Activated T-cell treated with anti-CD3 and anti-CD28 coated beads, Interleukin-2, amount 50 U/mL, for 24 hours (primary cell): ENCODE results near the gene MESP1.
A peak's percentile ranks its signal among the peaks of the same experiment; 100 is the strongest.

ENCODE experiments used
- DNase-seq: peaks from one replicate; pipeline ENCODE4 v3.0.0-alpha.2; 2020
- H3K27ac Mint-ChIP-seq: 2 replicates; pipeline ENCODE4 v1.8.0; 2020; ENCODE audit warnings: mild to moderate bottlenecking, mixed read lengths
- H3K27me3 Mint-ChIP-seq: 2 replicates; pipeline ENCODE4 v1.8.0; 2020; ENCODE audit warnings: mixed read lengths
- H3K36me3 Mint-ChIP-seq: 2 replicates; pipeline ENCODE4 v1.8.0; 2020; ENCODE audit warnings: low read depth, mixed read lengths
- H3K4me1 Mint-ChIP-seq: 2 replicates; pipeline ENCODE4 v1.8.0; 2020; ENCODE audit warnings: low read depth, mixed read lengths
- H3K4me3 Mint-ChIP-seq: 2 replicates; pipeline ENCODE4 v1.8.0; 2020; ENCODE audit warnings: mild to moderate bottlenecking, moderate library complexity, mixed read lengths
- H3K9me3 Mint-ChIP-seq: 2 replicates; pipeline ENCODE4 v1.8.0; 2020; ENCODE audit warnings: mixed read lengths

Gene MESP1

GRCh38 chr15:89755701-89756100 lies 4.7 kb upstream of the MESP1 start:
- DNase-seq, result no peak
- Mint-ChIP-seq H3K27me3 (peaks cover 11% of the 10 kb centered on the region), H3K36me3 (no peaks in the 10 kb centered on the region), H3K4me1 (no peaks in the 10 kb centered on the region), H3K27ac (no peak overlapping the region), H3K4me3 (no peak overlapping the region), H3K9me3 (no peaks in the 10 kb centered on the region)

GRCh38 chr15:89754361-89755154 lies 3.5 kb upstream of the MESP1 start:
- peaks cover 5% of the 10 kb centered on the region for H3K4me1 Mint-ChIP-seq
- no peak overlapping the region for H3K4me3 Mint-ChIP-seq
- no peak for DNase-seq
- H3K27ac Mint-ChIP-seq, result no peak overlapping the region
- H3K9me3 Mint-ChIP-seq, result no peaks in the 10 kb centered on the region
- H3K36me3 Mint-ChIP-seq, result no peaks in the 10 kb centered on the region
- peaks cover 14% of the 10 kb centered on the region for H3K27me3 Mint-ChIP-seq

GRCh38 chr15:89753855-89754254 lies 2.8 kb upstream of the MESP1 start:
- DNase-seq, result no peak
- Mint-ChIP-seq H3K27ac (no peak overlapping the region), H3K27me3 (peaks cover 17% of the 10 kb centered on the region), H3K9me3 (no peaks in the 10 kb centered on the region), H3K4me1 (peaks cover 7% of the 10 kb centered on the region), H3K4me3 (no peak overlapping the region), H3K36me3 (no peaks in the 10 kb centered on the region)

GRCh38 chr15:89751748-89752147 lies 699 bp upstream of the MESP1 start:
- H3K4me3 Mint-ChIP-seq, result no peak overlapping the region
- no peak overlapping the region for H3K27ac Mint-ChIP-seq
- no peaks in the 10 kb centered on the region for H3K9me3 Mint-ChIP-seq
- peaks cover 7% of the 10 kb centered on the region for H3K4me1 Mint-ChIP-seq
- DNase-seq, result no peak
- H3K36me3 Mint-ChIP-seq, result no peaks in the 10 kb centered on the region
- peaks cover 17% of the 10 kb centered on the region for H3K27me3 Mint-ChIP-seq

DNA sequence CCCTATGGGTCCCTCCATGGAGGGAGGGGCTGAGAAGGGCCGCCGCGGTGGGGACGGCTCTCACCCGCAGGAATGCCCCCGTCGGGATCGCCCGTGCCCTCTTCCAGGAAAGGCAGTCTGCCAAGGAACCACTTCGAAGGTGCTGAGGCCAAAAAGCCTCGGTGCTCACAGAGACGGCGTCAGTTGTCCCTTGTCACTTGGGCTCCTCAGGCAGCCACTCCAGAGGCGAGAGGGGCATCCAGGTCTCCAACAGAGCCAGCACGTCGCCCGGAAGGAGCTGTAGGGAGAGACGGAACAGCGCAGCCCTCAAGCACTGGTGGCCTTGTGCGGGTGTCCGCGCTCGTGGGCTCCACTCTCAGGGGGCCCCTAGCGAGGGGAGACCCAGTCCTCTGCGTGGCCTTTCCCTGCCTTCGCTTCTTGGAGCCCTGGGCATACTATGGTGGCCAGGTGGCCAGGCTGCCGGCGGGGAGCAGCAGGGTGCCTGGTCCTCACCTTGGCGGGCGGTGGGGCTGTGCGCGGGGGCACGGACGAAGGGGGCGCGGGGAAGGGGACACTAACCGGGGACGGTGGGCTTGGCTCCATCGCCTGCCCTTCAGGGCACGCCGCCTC lies 994 bp downstream of the MESP1 start:
- Mint-ChIP-seq H3K36me3 (no peaks in the 10 kb centered on the region), H3K4me1 (peaks cover 7% of the 10 kb centered on the region), H3K4me3 (peak overlapping the region; percentile 77), H3K27ac (no peak overlapping the region), H3K9me3 (no peaks in the 10 kb centered on the region), H3K27me3 (peaks cover 15% of the 10 kb centered on the region)
- no peak for DNase-seq

DNA sequence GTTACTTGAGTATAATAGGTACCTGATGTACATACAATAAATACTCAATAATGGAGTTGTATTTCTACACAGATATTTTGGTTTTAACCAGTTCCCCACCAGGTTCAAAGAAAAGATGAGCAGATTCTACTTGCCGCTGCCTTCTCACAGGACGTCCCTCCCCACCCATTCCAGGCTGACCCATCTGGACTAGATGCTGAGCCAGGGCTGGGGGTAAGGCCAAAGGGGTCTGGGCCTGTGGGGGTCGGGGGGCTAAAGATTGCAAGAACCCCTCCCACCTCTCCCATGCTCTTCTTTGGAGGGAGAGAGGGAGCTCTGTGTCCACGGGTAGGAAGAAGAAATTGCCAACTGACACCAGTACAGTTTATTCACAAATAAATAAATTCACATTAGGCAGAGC lies 1.5 kb downstream of the MESP1 start:
- no peak for DNase-seq
- peaks cover 7% of the 10 kb centered on the region for H3K4me1 Mint-ChIP-seq
- H3K27ac Mint-ChIP-seq, result no peak overlapping the region
- no peaks in the 10 kb centered on the region for H3K36me3 Mint-ChIP-seq
- peak overlapping the region; percentile 77 for H3K4me3 Mint-ChIP-seq
- no peaks in the 10 kb centered on the region for H3K9me3 Mint-ChIP-seq
- peaks cover 18% of the 10 kb centered on the region for H3K27me3 Mint-ChIP-seq

DNA sequence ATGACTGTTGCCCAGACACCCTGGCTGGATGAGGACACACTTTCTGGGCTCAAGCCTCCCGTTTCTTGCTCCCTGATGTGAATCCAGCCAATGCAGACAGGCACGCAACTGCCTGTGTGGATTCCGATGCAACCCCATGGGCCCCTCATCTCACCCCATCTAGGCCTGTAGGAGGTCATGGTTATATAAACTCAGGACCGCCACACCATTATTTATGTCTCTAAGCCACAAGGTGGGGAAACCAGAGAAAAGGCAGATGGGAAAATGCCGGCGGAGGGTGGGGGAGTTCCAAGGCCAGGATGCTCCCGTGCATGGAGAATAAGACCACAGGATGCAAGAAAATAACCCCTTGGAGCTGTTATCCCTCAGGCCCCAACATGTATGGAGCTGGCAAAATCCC lies 2.0 kb downstream of the MESP1 start:
- no peaks in the 10 kb centered on the region for H3K36me3 Mint-ChIP-seq
- H3K27ac Mint-ChIP-seq, result no peak overlapping the region
- H3K27me3 Mint-ChIP-seq, result peaks cover 18% of the 10 kb centered on the region
- no peak for DNase-seq
- no peak overlapping the region for H3K4me3 Mint-ChIP-seq
- no peaks in the 10 kb centered on the region for H3K9me3 Mint-ChIP-seq
- H3K4me1 Mint-ChIP-seq, result peaks cover 7% of the 10 kb centered on the region

GRCh38 chr15:89747708-89748682 lies 3.1 kb downstream of the MESP1 start:
- Mint-ChIP-seq H3K36me3 (no peaks in the 10 kb centered on the region), H3K9me3 (no peaks in the 10 kb centered on the region), H3K27ac (no peak overlapping the region), H3K4me3 (no peak overlapping the region), H3K27me3 (peaks cover 14% of the 10 kb centered on the region), H3K4me1 (peaks cover 7% of the 10 kb centered on the region)
- no peak for DNase-seq

DNA sequence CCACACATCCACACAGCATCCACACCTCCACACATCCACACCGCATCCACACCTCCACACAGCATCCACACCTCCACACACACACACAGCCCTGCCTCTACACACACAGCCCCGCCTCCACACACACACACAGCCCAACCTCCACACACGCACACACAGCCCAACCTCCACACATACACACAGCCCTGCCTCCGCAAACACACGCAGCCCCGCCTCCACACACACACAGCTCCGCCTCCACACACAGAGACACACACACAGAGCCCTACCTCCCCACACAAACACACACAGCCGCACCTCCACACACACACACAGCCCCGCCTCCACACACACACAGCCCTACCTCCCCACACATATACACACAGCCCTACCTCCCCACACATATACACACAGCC lies 4.7 kb downstream of the MESP1 start:
- Mint-ChIP-seq H3K4me3 (no peak overlapping the region), H3K27ac (no peak overlapping the region), H3K9me3 (no peaks in the 10 kb centered on the region), H3K4me1 (peaks cover 7% of the 10 kb centered on the region), H3K27me3 (peaks cover 9% of the 10 kb centered on the region), H3K36me3 (no peaks in the 10 kb centered on the region)
- no peak for DNase-seq

GRCh38 chr15:89745768-89746167 lies 5.3 kb downstream of the MESP1 start:
- Mint-ChIP-seq H3K27me3 (peaks cover 9% of the 10 kb centered on the region), H3K4me3 (no peak overlapping the region), H3K36me3 (no peaks in the 10 kb centered on the region), H3K9me3 (no peaks in the 10 kb centered on the region), H3K27ac (no peak overlapping the region), H3K4me1 (peaks cover 7% of the 10 kb centered on the region)
- no peak for DNase-seq

- Mint-ChIP-seq H3K9me3 (no peaks in the 10 kb centered on the region), H3K27me3 (peaks cover 9% of the 10 kb centered on the region), H3K4me3 (no peak overlapping the region), H3K4me1 (peaks cover 8% of the 10 kb centered on the region), H3K36me3 (no peaks in the 10 kb centered on the region), H3K27ac (no peak overlapping the region)
- no peak for DNase-seq
Measured at GRCh38 chr15:89745131-89745530, 5.9 kb downstream of the MESP1 start.

GRCh38 chr15:89743594-89743993 lies 7.5 kb downstream of the MESP1 start:
- H3K27me3 Mint-ChIP-seq, result peaks cover 3% of the 10 kb centered on the region
- H3K4me1 Mint-ChIP-seq, result peaks cover 1% of the 10 kb centered on the region

DNA sequence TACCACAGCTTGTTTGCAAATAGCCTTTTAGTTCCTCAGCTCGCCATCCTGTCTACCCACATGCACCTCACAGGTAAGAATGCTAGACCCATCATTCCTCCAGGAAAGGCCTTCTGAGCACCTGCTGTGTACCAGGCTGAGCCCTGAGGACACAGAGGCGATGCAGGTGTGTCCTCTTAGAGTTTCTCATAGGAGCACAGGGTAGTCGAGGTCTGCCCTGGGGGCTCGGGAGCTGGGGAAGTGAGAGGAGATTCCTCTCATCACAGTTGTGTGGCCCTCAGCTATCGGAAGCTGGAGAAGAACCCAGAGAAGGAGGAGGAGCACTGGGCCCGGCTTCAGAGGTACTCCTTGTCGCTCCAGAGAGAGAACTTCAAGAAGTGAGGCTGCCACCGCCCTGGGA lies 8.0 kb downstream of the MESP1 start:
- Mint-ChIP-seq H3K4me3 (no peak overlapping the region), H3K27ac (no peak overlapping the region), H3K36me3 (no peaks in the 10 kb centered on the region), H3K9me3 (no peaks in the 10 kb centered on the region), H3K27me3 (peaks cover 3% of the 10 kb centered on the region), H3K4me1 (peaks cover 1% of the 10 kb centered on the region)
- DNase-seq, result no peak

More at GRCh38 chr15:89743594-89743993, 7.5 kb downstream of the MESP1 start:
- Mint-ChIP-seq H3K9me3 (no peaks in the 10 kb centered on the region), H3K4me3 (no peak overlapping the region), H3K27ac (no peak overlapping the region), H3K36me3 (no peaks in the 10 kb centered on the region)
- DNase-seq, result no peak

- DNase-seq, result peak; percentile 56
- peaks cover 13% of the 10 kb centered on the region for H3K27me3 Mint-ChIP-seq
- H3K36me3 Mint-ChIP-seq, result no peaks in the 10 kb centered on the region
- H3K27ac Mint-ChIP-seq, result no peak overlapping the region
- peaks cover 1% of the 10 kb centered on the region for H3K4me1 Mint-ChIP-seq
- no peak overlapping the region for H3K4me3 Mint-ChIP-seq
- H3K9me3 Mint-ChIP-seq, result no peaks in the 10 kb centered on the region
Measured at GRCh38 chr15:89740137-89740536, 10.9 kb downstream of the MESP1 start.
